CD4-positive, alpha-beta T cell treated with Interleukin-10 for 1 hour (primary cell): ENCODE measurements around the gene GREB1L.

ENCODE experiments used
- DNase-seq: peaks from one replicate; pipeline ENCODE4 v3.0.0-alpha.2; 2020

The GREB1L gene

DNA sequence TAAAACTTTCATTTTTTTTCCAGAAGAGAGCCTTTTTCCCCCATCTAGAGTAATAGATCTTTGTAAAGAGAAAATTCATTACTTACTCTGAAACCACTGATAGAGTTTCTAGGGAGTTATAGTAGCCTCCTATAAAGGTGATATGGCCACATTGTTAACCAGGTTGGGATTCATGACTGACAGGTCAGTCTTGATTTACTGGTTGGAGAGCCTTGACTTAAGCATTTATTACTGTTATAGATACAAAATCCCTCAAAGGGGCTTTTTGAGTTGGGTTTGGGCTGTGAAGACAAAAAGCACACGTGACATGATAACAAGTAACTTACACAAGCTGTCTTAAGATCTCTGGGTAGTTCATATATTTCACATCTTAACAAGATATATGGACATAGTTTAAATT lies 141.0 kb downstream of the GREB1L start:
- DNase-seq: no peak

DNA sequence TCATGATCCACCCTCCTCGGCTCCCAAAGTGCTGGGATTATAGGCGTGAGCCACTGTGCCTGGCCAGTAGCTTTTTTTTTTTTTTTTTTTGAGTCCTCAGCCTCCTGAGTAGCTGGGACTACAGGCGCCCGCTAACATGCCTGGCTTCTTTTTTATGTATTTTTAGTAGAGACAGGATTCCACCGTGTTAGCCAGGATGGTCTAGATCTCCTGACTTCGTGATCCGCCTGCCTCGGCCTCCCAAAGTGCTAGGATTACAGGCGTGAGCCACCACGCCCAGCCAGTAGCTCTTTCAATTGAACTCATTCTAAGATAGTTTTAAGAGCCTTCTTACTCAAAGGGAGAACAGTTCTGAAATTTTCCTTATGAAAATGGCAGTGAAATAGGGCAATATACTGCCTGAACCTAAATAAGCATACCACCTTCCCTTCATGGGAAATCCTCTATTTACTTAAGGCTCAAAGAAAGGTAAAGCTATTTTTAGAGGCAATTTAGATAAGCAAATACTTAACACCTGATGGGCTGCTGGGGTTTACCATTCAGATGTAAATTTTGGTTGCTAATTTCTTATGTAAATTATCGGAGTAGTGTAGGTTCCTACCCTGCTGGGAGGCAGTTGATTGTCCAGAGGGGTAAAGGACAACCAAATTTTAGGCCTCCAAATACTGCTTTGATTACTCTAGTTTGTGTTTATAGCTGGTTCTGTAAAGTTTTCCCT lies 144.7 kb downstream of the GREB1L start:
- DNase-seq: no peak

DNA sequence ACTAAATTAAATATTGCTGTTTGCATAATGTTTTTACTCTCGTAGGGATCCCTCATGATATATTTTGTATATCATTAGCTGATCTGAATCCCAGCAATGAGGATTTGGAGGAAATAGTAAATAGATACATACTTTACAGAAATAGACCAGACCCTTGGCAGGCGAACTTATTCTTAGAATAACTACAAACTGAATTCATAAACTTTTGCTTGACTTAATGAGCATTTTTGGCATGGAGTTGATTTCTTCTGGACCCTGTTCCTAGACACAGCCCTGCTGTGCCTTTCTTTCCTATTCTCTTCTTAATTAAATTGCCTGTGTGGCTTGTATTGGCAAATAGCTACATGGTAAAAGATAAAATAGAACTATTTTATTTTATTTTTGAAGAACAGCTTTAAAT lies 145.9 kb downstream of the GREB1L start:
- DNase-seq: no peak

- no peak for DNase-seq
Measured at GRCh38 chr18:21389283-21389682, 147.3 kb downstream of the GREB1L start.

DNA sequence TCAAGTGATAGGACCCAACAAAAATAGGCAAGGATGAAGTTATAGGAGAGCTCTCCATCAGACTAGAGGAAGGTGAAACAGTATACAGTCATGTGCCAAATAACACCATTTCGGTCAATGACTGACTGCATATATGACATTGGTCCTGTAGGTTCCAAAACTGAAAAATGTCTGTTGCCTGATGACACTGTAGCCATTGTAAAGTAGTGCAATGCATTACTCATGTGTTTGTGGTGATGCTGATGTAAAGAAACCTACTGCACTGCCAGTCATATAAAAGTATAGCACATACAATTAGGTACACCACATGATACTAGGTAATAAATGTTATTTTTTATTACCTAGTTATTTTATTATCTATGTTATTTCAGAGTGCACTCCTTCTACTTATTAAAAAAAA lies 147.9 kb downstream of the GREB1L start:
- DNase-seq: no peak

- no peak for DNase-seq
Measured at GRCh38 chr18:21391074-21391673, 149.1 kb downstream of the GREB1L start.

DNA sequence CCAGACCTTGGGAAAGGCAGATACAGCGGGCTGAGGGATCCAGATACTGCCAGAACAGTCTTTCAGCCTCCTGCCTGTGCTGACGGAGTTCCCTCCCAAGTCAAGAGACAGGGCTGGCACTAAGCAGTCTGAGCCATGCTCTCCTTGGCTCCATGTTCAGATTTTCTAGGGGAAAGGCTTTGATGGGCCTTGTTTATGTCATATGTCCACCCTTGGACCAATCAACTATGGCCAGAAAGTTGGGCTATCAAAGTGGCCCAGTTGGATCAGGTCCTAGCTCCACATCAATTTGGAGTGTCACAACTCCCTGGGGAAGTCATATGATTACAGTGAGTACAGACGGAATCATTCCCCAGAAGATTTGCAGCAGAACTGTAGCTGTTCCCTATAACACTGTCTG lies 152.0 kb downstream of the GREB1L start:
- DNase-seq: no peak

DNA sequence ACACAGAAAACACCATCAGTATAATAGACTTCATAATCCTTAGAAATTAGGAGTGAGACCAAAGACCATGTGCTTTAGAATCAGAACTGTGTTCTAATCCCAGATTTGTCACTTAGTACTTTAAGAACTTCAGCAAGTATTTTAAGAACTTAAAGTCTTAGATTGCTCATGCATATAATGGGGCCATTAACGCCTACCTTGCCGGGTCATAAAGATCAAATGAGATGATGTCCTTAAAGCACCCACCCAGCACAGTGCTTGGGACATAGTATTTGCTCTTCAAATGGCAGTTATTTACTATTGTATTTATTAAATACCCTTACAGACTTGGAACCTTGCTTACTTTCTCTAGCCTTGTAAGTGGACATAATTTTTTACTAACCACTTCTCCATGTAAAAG lies 156.1 kb downstream of the GREB1L start:
- no peak for DNase-seq

GRCh38 chr18:21402272-21402671 lies 160.2 kb downstream of the GREB1L start:
- no peak for DNase-seq

DNA sequence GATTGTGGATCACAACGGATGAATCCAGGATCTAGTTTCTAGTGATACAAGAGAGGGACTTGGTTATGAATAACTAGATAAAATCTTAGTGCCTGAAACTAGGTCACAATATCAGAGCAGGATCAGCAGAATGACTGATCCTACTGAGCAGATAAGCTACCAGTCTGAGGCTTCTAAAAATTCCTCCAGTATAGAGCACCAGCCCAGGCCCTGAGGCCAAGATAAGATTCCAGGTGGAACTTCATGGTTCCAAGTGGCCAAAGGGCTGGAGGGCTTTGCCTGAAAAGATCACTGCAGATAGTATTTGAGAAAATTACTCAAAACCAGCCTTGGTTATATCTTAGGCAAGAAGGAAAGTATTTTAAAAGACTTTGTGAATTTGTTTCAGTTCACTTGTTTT lies 162.4 kb downstream of the GREB1L start:
- DNase-seq: no peak

DNA sequence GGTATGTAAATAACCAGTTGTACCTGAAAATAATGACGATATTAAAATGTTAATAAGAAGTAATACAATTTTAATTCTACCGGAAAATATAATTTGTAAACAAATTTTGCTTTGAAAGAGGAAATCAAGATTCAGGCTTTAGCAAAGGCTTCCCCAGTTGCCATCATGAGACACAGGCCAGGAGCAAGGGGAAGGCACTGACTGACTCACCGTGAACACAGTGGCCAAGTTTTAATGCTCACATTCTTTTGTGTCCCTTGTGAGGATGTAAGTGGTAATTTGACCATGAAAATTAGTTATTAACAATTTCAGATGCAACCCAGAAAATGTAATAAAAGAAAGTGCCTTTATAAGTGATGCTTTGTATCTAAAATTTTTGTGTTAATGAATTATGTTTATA lies 164.1 kb downstream of the GREB1L start:
- DNase-seq: no peak

DNA sequence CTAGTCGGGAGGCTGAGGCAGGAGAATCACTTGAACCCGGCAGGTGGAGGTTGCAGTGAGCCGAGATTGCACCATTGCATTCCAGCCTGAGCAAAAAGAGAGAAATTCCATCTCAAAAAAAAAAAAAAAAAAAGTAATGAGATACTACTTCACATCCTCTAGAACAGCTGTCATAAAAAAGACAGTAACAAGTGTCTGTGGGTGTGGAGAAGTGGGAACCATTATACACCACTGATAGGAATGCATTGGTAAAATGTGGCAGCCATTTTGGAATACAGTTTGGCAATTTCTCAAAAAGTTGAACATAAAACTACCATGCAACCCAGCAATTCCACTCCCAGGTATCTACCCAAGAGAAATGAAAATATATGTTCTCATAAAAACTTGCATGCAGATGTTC lies 166.6 kb downstream of the GREB1L start:
- no peak for DNase-seq

- no peak for DNase-seq
Measured at GRCh38 chr18:21433436-21433835, 191.4 kb downstream of the GREB1L start.

DNA sequence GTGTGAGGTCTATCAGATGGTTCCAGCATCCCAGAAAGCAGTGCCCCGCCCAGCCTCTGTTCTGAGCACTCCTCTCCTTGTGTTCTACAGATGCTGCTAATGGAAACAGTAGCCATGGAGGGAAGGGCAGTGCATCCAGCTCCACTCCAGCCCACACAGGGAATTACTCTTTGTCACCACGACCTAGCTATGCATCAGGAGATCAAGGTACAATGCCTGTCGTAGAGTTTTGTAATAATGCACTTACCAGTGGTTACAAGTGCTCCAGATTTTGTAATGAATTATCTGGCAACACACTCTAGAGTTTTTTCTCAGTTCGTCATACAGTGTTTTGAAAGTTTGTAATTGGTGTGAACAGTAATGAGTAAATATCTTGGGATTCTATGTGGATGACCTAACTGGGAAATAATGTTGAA lies 197.4 kb downstream of the GREB1L start:
- no peak for DNase-seq

- no peak for DNase-seq
Measured at GRCh38 chr18:21441670-21442069, 199.6 kb downstream of the GREB1L start.

- no peak for DNase-seq
Measured at GRCh38 chr18:21443776-21444464, 201.9 kb downstream of the GREB1L start.

DNA sequence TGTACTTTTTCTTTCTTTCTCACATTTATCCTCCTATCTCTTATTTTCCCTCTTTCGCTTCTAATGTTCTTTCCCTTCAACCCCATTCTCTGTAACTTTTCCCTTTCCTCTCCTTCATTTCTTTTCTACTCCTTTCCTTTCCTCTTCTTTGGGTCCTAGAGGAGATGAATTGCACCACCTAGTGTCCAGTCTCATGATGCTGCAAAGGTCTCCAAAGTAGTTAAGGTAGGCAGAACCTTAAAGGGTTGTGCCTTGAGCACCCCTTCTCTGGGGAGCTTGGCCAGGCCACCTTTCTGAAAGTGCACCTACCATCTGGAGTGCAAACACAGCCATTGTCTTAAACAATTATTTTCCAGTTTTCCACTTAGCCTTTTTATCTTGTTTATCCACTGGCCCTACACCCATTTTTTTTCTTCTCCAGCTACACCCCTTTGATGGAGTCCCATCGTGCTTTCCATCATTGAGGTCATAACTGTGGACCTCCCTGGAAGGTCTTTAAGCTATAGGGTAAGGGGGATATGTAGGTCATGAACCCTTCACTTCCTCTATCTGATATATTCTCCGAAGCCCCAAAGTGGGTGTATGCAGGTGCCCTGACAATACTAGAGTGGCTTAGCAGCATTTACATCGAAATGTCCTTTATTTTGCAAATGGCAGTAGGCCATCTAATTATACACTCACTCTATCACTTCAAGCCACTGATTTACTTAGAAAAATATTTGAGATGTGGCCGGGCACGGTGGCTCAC lies 202.6 kb downstream of the GREB1L start:
- DNase-seq: no peak

- DNase-seq: no peak
Measured at GRCh38 chr18:21448299-21448698, 206.3 kb downstream of the GREB1L start.

DNA sequence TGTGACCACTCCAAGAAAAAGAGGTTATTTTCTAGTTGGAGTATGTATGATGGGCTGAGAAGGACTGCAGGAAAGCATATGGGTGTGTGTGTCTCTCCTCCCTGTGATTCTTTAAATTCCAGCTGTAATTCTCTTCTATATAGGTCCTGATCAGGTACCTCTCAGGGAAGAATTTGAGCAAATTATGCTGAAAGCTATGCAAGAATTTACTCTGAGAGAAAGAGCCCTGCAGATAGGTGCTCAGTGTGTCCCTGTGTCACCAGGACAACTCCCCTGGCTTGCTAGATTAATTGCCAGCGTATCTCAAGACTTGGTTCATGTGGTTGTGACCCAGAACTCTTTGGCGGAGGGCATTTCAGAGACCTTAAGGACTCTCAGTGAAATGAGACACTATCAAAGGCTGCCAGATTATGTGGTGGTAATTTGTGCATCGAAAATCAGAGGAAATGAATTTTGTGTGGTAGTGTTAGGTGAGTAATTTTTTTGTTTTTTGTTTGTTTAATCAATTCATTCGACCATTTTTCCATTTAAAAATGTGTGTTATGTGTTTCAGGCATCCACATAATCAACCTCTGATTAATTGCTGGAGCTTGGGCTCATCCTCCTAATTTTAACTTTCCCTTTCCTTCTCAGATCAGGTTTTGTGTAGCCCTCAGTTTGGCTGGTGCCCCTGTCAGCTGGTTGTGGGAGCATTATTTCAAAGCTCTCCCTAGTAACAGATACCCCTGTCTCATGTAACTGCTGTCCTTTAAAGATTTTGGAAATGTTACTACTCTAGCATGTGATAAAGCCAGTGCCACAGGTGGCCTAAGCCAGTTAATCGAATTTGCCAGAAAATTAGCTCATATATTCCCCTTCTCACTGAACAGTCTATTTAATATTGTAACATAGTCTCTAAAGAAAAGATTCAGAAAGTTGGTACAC lies 207.6 kb downstream of the GREB1L start:
- DNase-seq: no peak

- DNase-seq: no peak
Measured at GRCh38 chr18:21450503-21450902, 208.5 kb downstream of the GREB1L start.

DNA sequence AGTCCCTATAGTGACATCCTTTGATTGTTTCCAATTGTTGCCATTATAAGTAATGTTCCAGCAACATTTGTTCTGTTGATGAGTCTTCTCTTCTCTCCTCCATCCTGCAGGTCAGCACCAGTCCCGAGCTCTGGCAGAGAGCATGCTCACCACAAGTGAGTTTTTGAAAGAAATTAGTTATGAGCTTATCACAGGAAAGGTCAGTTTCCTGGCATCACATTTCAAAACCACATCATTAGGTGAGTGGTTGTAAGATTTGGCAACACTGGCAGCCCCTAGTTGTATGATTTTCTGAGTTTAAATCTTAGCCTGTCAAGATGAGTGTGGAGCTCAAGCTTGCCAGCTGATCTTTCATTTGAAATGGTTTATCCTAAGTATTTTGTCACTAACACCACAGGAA lies 208.9 kb downstream of the GREB1L start:
- DNase-seq: no peak

- no peak for DNase-seq
Measured at GRCh38 chr18:21451851-21452250, 209.8 kb downstream of the GREB1L start.
